NT2/D1 (cell line): ENCODE results near the gene PHETA1.

Experiments used
- SUZ12 ChIP-seq: IDR thresholded peaks from 2 replicates; pipeline ENCODE4 v1.6.1; 2011; ENCODE audit not compliant: insufficient read length, insufficient read depth; ENCODE audit errors: extremely low read depth
- ZNF274 ChIP-seq: IDR thresholded peaks from 2 replicates; pipeline ENCODE4 v1.6.1; 2011; ENCODE audit warnings: mild to moderate bottlenecking, low read depth, low read length

- TF ChIP-seq ZNF274 (no peak), SUZ12 (no peak)
Observed at GRCh38 chr12:111404362-111405148, 35.7 kb upstream of the PHETA1 start.
